ENCODE data around the gene SIX3.
A peak's percentile ranks its signal among the peaks of the same experiment; 100 is the strongest.

Gene SIX3

DNA sequence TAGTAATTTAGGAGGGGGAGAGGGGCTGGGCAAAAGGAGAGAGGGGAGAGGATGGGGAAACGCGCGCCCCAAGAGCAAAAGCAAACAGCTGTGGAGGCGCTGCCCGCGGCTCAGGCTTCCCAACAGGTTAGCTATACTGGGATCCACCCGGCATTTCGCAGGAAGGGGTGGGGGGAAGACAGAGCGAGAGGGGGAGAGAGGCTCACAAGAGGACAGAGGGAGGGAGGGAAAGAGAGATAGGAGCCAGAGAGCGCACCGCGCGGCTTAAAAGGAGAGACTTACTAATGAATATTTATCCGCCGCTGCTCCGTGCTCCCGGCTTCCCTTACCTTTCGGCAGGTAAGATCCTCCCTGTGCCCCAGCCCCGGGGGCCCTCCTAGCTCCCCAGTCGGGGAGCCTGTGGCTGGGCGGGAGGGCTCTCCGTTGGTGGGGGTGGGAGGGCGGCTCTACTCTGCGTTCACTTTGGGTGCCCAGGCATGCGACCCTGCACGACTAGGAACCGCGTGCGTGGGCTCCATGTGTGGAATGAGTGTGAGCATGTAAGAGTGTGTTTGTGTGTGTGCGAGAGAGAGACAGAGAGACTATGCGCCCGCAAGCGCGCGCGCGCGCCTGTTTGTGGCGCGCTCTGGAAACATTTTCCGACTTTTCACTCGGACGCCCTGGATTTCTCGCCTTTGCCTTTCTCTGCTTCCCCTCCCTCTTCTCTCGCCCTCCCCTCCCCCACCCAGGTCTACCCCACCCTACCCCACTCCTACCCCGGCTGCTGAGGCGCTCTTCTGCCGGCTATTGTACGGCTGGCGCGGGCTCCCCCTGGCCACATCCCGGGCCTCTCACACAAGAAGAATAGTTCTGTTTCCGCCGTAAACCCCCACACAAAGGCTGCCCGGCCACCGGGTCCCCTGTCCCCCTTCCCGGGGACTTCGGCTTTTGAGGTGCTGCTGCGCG is 7.2 kb upstream of the SIX3 start:
- no peak for DNase-seq (ENCODE audit: low read depth)
- TF ChIP-seq, protein P1, sequence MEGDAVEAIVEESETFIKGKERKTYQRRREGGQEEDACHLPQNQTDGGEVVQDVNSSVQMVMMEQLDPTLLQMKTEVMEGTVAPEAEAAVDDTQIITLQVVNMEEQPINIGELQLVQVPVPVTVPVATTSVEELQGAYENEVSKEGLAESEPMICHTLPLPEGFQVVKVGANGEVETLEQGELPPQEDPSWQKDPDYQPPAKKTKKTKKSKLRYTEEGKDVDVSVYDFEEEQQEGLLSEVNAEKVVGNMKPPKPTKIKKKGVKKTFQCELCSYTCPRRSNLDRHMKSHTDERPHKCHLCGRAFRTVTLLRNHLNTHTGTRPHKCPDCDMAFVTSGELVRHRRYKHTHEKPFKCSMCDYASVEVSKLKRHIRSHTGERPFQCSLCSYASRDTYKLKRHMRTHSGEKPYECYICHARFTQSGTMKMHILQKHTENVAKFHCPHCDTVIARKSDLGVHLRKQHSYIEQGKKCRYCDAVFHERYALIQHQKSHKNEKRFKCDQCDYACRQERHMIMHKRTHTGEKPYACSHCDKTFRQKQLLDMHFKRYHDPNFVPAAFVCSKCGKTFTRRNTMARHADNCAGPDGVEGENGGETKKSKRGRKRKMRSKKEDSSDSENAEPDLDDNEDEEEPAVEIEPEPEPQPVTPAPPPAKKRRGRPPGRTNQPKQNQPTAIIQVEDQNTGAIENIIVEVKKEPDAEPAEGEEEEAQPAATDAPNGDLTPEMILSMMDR (IDR thresholded peaks at IDR 0.05; ENCODE audit: control insufficient read depth, insufficient read depth, low read depth, low read length, missing control alignments): no peak
- H3K4me3 ChIP-seq (ENCODE audit: control insufficient read depth, low read depth, low read length): no peak overlapping the region

DNA sequence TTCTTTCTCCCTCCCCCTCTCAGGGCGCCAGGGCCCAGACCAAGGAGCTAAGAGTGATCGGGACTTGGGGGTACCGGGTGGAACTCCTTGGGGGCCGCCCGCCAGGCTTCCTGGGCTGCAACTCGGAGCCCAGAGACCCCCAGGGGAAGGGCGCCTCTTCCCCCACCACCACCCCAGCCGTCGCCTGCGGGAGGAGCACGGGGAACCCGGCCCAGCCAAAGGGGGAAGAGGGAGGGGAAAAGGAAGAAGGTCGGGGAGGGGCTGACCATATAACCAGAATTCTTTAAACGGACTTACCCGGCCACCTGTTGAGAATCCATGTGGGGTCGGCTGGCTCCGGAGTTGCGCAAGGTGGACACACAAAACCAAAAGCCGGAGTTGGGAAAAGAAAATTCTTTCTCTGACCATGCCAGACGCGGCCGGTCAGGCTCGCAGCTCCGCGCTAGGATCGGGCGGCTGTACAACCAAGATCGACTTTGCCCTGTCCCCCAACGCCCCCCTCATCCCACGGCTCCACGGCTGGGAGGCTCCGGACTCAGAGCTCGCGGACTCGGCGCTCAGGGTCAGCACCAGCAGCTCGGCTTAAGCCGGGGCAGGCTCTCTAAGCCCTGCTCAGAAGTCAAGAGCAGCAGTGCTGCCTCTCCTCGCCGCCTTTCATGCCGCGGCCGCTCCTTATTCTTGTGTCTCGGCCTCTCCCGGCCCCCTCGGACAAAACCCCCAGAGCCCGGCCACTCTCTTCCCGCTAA is 6.3 kb upstream of the SIX3 start:
- H3K4me3 ChIP-seq (ENCODE audit: control insufficient read depth, low read depth, low read length): peak overlapping the region; percentile 18
- TF ChIP-seq, protein P1 (IDR thresholded peaks at IDR 0.05; ENCODE audit: control insufficient read depth, insufficient read depth, low read depth, low read length, missing control alignments): no peak

DNA sequence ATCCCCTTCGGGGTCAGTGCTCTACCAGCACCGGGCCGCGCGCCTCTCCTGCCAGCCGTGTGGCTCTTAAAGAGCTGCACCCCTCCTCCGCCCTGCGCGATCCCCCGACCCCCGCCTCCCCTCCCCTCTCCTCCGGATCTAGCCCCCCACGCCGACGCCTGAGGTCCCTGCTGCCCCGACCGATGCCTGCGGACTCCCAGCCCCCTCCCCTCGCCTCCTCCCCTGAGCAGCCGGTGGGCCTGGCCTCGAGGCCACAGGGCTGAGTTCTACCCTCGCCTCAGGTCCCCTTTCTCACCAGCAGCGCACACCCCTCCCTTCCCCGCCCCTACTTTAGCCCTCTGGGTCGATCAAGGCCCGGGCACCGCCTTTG is 5.8 kb upstream of the SIX3 start:
- no peak for DNase-seq (ENCODE audit: low read depth)
- H3K4me3 ChIP-seq (ENCODE audit: control insufficient read depth, low read depth, low read length): no peak overlapping the region
- TF ChIP-seq, protein P1 (IDR thresholded peaks at IDR 0.05; ENCODE audit: control insufficient read depth, insufficient read depth, low read depth, low read length, missing control alignments): no peak

More for the DNA sequence above, 6.3 kb upstream of the SIX3 start:
- no peak for DNase-seq (ENCODE audit: low read depth)

DNA sequence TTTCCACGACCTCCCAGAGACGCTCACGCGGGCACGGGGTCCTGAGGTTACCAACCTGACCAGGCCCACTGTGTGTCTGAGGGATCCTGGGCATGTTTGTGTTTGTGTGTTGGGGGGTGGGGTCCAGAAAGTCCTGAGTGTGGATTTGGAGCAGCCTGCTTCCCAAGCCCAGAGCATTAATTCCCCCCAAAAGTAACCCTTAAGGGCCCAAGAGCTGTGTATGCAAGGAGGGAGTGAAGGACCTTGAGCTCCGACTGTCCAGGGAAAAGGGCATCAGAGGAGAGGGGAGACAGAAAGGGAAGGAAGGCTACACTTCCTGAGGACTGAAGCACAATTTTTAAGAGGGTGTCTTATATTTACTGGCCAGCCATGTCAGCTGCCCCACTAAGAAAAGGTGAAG is 5.2 kb upstream of the SIX3 start:
- no peak for DNase-seq (ENCODE audit: low read depth)
- TF ChIP-seq, protein P1 (IDR thresholded peaks at IDR 0.05; ENCODE audit: control insufficient read depth, insufficient read depth, low read depth, low read length, missing control alignments): no peak
- no peak overlapping the region for H3K4me3 ChIP-seq (ENCODE audit: control insufficient read depth, low read depth, low read length)

DNA sequence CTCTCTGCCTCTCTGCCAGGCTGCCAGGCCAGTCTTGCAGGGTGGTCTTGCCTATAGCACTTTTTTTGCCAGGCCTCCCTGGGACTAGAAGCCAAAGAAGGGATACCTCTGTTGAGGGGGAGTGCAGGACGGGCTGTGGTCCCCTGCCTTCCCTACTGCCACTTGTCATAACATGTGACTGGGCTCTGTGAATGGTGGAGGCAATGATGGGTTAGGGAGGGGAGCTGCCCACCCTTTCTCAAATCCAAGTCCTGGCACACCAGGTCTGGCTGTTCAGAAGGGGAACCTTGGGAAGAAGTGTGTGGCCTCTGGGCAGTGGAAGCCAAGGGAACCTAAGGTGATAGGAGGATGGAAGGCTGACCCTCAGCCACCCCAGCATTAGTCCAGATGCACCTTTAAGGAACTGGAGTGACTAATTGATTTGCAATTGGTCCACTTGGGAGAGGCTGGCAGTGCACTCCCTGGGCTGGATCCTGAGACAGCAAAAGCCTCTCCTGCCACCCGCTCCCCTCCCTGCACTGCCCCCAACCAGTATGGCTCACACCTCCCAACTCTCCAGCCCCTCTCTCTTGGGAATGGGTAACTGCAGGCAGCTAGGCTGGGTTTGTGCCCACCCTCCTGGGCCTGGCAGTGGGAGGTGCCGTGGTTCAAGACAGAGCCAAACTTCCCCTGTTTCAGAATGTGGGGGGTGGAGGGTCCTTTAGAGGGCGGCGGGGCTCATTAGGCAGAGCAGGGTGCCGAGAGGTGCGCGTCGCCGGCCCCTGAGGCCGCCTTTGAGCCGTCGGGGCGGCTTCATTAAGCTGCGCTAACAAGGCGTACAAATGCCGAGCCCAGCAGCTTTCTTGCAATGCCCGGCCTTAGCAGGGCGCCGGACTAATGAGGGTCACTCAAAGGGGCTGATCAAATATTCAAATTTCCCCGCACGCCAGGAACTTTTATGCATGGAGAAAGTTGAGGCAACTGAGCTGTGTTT is 4.5 kb upstream of the SIX3 start:
- TF ChIP-seq, protein P1 (IDR thresholded peaks at IDR 0.05; ENCODE audit: control insufficient read depth, insufficient read depth, low read depth, low read length, missing control alignments): no peak
- DNase-seq (ENCODE audit: low read depth): no peak
- no peak overlapping the region for H3K4me3 ChIP-seq (ENCODE audit: control insufficient read depth, low read depth, low read length)
